ENCODE measurements around the gene PARP15. TPM values are rescaled to one million over a fixed set of nuclear protein-coding genes. Genes with fewer than 3 reads are reported as not detected.

Gene PARP15
- total and polyA plus RNA-seq, 2 donors (not counting 3 experiments of a cell fraction or from before 2014, with no cell fraction given), result 0.81 to 1.4 TPM

Other genes starting within 250 kb of the PARP15 start
- gene MIX23, start 194.4 kb upstream of the PARP15 start, total RNA-seq, result 43.6 and 53.5 TPM in 2 replicates
- 3.7 and 4.5 TPM in 2 replicates for gene MIX23, start 194.4 kb upstream of the PARP15 start, polyA plus RNA-seq
- gene FAM162A, start 193.5 kb upstream of the PARP15 start, total RNA-seq, result 23.4 and 25.9 TPM in 2 replicates
- 8.2 and 12.6 TPM in 2 replicates for gene FAM162A, start 193.5 kb upstream of the PARP15 start, polyA plus RNA-seq
- gene WDR5B, start 161.6 kb upstream of the PARP15 start, total RNA-seq, result 2.6 and 3.7 TPM in 2 replicates
- 1.6 and 1.8 TPM in 2 replicates for gene WDR5B, start 161.6 kb upstream of the PARP15 start, polyA plus RNA-seq
- 110 and 113 TPM in 2 replicates for gene KPNA1, start 62.7 kb upstream of the PARP15 start, total RNA-seq
- gene KPNA1, start 62.7 kb upstream of the PARP15 start, polyA plus RNA-seq, result 21.1 and 24.4 TPM in 2 replicates
- 9.7 and 12.5 TPM in 2 replicates for gene PARP9, start 13.3 kb upstream of the PARP15 start, total RNA-seq
- 10.1 and 10.4 TPM in 2 replicates for gene PARP9, start 13.3 kb upstream of the PARP15 start, polyA plus RNA-seq
- gene DTX3L, start 13.3 kb upstream of the PARP15 start, total RNA-seq, result 13.8 and 20.5 TPM in 2 replicates
- gene DTX3L, start 13.3 kb upstream of the PARP15 start, polyA plus RNA-seq, result 2.3 and 3.2 TPM in 2 replicates
- gene PARP14, start 103.2 kb downstream of the PARP15 start, total RNA-seq, result 32.4 and 41.5 TPM in 2 replicates
- gene PARP14, start 103.2 kb downstream of the PARP15 start, polyA plus RNA-seq, result 18.8 and 19.7 TPM in 2 replicates
- gene HSPBAP1, start 216.2 kb downstream of the PARP15 start, total RNA-seq, result 9.2 and 10.6 TPM in 2 replicates
- 4.1 and 5.3 TPM in 2 replicates for gene HSPBAP1, start 216.2 kb downstream of the PARP15 start, polyA plus RNA-seq
- 10.4 and 11.6 TPM in 2 replicates for gene SLC49A4, start 217.4 kb downstream of the PARP15 start, total RNA-seq
- 7.0 and 10.9 TPM in 2 replicates for gene SLC49A4, start 217.4 kb downstream of the PARP15 start, polyA plus RNA-seq

Measured in endothelial cell of umbilical vein (primary cell).